ENCODE data around the gene MN1.

The MN1 gene

DNA sequence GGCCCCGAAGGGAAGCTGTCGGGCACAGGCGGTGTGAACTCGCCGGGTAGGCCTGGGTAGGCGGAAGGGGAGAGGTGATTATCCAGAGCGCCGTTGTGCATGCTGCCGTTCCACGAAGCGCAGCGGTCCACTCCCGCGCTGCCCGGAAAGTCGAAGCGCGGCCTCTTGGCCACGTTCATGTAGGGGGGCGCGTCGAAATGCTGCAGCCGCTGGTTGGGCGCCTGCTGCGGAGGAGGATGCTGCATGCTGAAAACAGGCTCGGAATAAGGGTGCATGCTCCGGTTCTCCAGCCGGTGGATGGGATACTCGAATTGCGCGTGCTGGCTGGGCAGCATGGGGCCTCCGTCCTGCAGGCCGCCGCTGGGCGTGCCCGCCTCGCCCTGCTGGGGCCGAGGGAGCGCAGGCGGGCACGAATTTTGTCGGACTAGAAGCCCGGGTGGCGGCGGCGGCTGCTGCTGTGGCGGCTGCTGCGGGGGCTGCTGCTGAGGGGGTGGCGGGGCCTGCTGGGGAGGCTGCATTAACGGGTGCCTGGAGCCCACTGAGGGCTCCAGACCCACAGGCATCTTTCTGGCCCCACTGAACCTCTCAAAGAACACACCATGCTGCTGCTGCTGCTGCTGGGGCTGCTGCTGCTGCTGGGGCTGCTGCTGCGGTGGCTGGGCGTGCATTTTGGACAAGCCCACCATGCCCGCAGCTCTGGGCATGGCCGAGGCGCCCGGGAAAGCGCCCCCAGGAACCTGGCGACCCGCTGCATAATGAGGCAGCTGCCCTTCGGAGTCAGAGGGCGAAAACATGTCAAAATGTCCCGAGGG lies 2.3 kb downstream of the MN1 start:
- DNase-seq (ENCODE audit: low spot score), result no peak

DNA sequence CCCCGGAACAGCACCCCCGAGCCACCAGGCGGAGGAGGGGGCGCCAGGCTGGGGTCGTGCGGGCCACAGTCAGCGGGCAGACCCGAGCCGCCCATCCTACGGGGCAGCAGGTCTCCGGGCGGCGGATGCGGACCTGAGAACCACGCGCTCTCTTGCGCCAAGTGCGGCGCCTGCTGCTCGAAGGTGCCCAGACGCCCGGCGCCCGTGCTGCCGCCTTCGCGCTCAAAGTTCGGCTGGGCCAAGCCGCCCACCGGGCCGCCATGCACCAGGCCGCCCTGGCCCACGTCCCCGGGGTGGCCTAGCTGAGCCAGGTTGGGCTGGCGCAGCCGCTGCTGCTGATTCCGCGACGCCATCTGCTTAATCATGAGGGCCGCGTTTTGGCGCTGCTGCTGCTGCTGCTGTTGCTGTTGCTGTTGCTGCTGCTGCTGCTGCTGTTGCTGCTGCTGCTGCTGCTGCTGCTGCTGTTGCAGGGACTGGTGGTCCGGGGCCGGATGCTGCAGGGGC lies 3.0 kb downstream of the MN1 start:
- no peak for DNase-seq (ENCODE audit: low spot score)

DNA sequence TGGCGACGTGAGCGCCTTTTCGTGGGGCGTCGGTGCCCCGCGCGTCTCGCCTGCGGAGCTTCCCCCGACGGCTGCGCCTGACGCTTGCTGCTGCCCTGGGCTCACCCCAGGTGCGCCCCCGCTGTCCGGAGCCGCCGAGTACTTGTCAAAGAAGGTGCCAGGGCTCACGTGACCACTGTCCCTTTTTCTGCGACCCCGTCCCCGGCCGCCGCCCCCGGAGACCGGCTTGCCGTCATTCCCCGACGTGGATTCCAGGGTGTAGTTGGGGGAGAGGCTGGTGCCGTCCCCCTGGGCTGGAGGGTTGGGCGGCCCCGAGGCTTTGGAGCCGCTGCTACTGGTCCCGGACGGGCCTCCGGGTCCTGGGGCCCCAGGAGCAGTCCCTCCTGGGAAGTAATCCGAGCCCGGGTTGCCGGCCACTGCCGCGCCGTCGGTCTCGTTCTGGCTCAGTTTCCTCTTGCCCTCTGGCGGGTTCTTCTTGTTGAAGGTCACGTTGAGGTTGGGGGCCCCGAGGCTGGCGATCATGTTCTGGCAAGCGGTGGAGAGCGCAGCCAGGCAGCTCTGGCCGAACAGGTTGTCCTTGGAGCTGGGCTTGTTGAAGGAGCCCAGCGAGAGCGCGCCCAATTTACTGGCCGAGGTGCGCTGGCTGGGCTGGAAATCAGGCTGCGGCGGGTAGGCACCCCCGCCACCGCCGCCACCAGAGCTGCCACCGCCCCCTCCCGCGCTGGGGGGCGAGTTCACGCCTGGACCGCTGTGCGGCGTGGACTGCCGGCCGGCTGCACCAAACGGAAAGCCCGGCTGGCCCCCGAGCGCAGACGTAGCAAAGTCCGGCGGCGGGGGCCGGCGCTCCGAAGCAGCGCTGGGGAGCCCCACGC lies 3.8 kb downstream of the MN1 start:
- no peak for DNase-seq (ENCODE audit: low spot score)

DNA sequence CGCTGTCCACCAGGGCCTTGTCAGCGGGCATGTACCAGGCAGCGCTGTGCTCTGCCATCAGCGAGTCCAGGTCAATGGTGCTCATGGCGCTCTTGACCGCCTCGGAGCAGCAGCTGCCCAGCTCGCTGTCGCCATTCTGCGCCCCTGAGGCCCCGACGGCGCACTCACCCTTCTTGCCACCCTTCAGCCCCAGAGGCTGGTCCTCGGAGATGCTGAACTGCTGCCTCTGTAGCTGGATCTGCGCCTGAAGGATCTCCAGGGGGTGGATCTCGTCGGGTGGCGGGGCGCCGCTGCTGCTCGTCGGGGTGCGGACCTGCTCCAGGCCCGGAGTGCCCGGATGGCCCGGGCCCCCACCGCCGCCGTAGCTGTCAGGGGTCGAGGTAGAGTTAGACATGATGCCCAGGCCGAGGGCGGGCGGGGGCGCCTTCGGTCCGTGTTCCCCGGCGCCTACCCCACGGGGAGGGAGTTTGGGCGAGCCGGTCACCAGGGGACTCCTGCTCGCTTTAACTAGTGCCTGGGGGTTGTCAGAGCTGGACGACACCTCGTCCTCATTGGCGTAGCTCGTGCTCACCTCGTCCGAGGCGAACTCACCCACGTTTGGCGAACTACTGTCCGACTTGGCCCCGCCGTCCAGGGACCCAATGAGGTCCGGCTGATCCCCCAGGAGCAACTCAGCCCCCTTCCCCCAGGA lies 4.6 kb downstream of the MN1 start:
- no peak for DNase-seq (ENCODE audit: low spot score)

DNA sequence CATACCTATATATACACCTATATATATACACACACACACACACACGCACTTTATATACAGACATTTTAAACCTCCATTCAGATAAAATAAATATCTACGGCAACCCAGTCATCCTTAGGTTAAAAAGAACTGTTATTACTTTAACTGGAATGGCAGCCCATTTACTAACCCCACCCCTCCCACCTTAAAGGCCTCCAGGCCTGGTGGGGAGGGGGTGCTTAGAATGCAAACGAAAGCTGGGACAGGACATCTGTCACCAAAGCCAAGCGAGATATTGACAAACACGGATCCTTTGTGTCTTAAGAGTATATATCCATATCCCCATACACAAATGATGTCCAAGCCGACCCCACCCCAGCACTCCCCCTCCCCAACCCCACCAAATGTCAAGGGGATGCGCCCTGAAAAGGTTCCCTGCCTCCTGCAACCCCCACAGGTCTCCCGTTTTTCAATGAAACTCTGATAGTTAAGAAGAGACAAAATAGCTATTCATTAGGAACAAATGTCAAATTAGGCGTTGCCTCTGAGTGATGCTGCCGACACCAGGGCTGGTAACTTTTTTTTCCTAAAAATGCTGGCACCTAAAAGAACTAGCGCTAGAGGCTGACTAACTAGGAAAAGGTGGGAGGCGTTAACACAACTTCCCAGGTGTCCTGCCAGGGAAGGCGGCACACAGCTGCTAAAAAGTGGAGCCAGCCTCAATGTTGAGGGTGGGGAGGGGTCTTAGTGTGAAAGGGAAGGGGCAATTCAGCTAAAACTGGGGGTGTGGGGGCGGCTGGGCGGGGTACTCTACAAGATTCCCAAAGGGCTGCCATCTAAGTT lies 5.6 kb downstream of the MN1 start:
- DNase-seq (ENCODE audit: low spot score), result no peak

DNA sequence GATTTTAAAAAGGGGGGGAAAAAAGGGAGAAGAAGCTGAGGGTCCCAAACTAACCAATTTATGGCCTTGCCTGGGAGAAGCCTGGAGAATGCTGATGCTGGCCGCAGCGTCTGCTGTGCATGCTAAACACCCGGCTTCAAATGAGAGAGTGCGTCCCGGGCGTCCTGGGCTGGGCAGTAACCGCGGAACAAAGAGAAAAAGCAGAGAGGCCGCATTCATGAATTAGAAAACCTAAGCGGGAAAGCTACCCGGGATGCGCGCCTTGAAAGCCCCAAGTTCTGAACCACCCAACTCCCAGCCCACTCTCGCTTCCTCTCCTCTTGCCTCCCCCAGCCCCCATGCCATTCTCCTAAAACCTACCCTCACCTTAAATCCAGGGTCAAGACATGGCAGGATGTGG lies 6.5 kb downstream of the MN1 start:
- no peak for DNase-seq (ENCODE audit: low spot score)

DNA sequence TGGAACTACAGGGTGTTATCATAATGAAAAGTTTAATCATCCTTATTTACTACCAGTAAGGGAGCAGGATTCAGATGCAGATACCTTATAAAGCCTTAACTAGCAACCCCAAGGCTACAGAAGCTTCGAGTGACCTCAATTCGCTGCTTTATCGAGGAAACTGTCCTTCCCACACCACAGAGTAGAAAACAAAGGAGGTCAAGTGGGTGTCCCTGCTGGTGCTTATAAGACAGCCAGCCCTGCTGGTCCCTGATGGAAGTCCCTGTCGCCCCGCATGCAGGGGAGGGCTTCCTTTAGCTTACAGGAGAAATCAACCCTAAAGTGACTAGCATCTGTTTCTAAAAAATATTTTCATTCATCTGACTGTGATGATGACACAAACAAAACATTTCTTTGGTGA lies 7.3 kb downstream of the MN1 start:
- DNase-seq (ENCODE audit: low spot score), result no peak

DNA sequence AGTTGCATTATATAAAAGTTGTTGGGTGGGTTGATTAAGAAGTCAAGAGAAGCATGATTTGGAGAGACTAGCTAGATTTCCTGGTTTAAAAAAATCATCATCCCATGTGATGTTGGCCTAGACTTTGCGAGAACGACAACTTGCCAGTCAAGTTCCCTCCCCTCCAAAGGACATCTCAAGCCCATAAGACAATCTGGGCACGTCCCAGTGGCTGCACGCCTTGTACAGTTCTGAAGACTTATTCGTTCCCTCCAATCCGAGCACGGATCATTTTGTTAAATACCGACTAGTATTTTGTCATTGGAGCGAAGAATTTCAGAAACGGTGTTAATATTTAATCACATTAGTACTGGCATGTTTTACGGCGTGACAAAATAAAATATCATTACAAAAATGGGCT lies 8.0 kb downstream of the MN1 start:
- DNase-seq (ENCODE audit: low spot score), result no peak

DNA sequence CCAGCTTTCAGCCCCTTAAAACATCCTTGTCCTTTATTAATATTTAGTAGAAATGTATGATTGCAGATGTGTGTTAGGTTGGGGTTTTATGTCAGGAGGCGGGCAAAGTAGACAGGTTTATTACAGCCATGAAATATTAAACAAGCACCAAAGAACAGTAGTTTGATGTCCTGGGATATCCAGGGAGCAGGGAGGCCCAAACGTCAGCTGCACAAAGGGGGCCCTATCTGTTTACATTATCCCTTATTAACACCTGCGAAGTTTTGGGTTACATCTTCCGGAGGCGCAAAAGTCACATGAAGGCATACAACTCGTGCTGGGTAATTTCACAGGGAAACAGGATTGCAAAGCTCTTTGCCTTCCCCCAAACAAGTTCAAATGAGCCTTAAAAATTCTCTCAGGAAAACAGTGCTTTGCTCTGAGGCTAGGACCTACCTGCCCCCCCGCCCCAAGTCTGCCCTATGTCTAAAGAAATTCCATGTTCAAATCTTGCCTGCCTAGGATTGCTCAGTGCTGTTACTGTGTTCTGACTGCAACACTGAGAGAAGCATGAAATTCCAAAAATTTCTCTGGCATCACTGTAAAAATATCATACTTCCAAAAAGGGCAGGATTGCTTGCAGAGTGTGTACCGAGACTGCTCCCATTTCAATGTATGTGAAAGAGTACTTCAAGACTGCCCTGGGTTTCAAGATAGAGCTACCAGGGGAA lies 8.9 kb downstream of the MN1 start:
- no peak for DNase-seq (ENCODE audit: low spot score)

DNA sequence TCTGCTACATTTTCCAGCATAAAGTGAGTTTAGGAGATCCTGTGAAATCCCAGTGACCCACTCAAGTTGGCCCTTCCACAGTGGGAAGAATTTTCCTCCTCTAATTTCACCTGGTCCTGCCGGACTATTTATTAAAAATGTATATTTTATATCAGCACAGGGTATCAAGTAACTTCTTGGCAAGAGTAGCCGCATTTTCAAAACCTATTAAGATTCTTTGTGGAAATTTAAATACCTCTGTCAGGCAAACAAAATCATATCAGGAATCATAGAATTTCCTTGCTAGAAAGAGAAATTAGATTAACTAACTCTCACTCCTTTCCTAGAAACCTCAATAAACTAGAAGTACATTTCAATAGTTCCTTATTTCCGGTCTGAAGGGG lies 9.7 kb downstream of the MN1 start:
- DNase-seq (ENCODE audit: low spot score), result no peak

DNA sequence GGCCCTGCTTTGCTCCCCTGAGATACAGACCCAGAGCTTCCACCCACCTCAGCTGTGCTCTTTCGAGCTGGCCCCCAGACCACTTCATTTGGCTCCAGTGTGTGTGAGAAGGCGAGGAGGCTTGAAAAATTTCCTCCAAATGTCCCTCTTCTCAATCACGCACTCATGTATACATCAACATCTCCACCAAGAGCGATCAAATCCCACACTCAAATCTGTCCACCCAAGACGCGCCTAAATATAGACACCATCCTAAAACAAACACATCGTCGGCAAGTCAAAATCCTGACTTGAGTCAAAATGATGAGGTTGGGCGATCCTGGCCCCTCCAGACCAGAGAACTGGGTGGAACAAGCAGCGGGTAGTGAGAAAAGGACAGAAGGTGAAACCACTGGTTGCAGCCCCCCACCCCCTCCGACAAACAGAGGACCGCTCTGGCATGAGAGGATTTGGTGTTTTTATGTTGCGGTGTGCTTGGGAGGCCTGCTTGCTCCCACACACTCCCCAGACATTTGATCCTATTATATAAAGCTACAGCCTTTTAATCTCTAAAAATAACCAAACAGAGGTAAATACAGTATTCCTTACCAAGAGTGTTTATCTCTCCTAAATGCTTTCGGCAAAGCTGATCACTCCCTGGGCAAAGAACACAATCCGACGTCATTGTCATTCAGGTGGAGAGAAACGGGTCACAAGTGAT lies 10.2 kb downstream of the MN1 start:
- DNase-seq (ENCODE audit: low spot score), result no peak

DNA sequence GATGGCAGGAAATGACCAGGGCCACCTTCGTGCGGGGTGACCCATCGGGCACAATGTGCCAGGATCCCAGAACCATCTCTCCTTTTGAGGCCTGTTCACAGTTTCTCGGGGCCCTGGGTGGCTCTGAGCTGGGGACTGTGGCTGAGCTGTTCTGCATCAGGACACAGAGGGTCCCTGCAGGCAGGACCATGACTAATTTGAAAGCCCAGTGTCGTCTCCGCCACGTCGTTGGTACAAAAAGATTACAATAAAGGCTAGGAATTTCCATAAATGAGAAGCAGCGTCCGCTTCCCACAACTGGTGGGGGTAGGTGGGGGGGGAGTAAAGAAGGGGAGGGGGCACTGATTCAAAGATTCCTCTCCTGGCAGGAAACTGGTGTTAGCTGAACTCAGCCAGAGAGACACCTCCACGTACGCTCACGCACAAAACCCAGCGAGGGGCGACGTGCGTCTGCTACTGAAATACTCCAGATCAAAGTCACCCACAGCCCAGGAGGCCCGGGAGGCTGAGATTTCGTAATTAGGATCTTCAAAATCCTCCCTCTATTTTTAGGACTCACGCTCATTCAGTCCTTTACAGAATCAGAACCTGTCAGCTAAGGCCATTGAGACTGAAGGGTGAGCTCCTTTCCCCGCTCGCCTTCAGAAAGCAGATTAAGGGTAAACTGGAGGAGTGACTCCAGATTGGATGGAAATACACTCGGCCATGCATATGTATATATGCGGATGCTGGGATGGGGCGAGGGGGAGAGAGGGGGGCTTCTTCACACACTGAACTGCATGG lies 11.0 kb downstream of the MN1 start:
- DNase-seq (ENCODE audit: low spot score), result no peak

DNA sequence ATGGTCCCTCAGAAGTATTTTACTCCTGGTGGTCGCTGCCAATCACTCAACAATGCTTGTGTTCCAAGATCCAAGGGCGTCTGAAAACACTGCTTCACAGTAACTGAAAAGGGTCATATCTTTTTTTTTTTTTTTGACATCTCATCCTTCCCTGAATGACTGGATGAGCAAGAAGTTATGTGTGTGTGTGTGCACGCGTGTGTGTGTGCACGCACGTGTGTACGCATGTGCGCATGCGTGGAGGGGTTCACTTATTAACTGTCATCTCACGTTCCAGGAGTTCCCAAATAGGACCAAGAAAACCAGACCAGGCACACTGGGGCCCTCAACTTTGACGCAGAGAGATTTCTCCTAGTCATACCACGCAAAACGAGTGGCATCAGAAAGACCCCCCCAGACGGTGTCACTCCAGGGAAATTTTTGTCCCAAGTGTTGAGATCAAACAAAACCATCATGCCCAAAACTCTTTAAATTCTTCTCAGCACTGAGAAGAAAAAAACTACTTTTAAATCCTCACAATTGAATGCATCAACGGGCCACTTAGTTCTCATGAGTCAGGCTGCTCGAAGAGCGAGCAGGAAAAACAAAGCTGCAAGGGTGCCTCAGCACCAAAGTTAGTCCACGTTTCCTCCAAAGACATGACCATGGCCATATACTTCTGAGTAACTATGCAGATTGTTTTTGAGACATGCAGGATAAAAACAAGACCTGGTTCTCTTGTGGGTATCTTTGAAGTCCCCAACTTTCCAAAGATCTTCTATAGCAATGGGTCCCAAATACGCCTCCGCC lies 12.9 kb downstream of the MN1 start:
- no peak for DNase-seq (ENCODE audit: low spot score)

DNA sequence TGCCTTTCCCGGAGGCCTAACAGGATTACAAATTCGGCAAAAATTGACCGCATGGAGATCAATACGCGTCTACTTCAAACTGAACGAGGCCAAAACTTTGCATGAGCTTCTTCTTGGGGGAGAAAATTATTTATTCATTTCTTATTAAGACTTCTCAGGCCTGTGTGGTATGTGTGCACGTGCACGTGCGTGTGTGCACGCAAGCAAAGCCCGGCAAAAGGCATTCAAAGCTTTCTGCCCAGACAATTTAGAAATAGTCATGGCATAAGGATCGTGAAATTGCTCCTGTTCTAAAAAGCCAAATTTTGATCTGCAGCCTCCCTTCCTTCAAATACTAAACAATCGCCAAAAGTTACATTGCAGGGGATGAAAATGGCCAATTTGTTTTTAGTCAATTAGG lies 14.6 kb downstream of the MN1 start:
- no peak for DNase-seq (ENCODE audit: low spot score)

DNA sequence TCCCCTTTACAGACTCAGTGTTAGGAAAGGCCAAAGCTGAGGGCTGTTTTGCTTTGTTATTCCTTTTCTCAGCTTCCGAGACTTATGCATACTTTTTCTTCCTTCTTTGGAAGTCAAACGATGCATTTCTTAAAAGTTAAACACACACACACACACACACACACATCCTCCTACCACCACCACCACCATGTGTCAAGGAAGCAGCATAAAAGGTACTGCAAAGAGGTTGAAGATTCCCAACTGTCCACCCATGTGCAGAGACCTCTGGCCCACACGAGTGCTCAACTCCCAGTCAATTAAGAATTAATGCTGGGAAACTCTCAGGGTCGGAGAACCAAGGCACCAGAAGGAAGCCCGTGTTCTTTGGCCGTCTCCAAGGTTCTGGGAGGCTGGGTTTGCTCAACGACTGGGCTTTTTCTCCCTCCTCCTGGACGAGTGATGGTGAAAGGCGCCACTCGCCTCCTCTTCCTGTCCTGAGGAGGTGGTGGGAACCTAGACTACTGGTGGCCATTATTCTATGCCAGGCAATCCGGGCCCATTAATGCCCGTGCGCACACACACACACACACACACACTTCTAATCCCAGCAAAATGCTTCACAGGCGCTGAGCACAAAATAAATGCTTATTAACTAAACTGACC lies 15.1 kb downstream of the MN1 start:
- DNase-seq (ENCODE audit: low spot score), result no peak

DNA sequence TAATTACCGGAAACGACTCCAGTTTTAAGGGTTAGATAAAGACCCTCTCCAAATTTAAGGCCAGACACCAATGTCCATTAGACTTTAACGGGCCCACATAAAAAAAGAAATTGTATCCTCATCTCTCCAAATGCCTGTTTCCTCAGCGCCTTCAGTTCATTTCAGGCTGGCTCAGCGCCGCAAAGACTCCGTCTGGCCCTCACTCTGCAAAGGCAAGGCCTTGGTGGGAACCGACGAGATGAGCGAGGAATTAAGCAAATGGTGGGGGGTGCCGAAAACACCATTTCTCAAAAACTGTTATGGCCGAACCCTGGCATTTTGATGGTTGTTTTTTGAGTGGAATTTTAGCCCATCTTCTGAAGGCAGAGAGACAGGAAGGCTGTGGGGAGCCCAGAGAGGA lies 15.7 kb downstream of the MN1 start:
- DNase-seq (ENCODE audit: low spot score), result no peak

DNA sequence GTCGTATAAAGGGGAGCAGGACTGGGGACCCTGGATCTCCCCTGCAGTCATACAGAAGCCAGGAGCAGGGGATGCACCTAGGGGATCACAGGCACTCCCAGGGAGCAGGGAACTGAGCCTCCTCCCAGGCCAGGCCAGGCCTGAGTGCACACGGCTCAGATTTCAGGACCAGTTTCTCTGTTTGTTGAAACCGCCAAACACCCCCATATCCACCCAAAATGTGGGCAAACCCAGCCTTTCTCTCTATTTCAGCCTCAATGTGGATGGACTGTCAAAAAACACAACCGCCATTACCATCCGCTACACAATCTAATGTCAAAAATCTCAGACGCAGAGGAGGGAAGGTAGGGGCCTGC lies 17.5 kb downstream of the MN1 start:
- DNase-seq (ENCODE audit: low spot score), result no peak

DNA sequence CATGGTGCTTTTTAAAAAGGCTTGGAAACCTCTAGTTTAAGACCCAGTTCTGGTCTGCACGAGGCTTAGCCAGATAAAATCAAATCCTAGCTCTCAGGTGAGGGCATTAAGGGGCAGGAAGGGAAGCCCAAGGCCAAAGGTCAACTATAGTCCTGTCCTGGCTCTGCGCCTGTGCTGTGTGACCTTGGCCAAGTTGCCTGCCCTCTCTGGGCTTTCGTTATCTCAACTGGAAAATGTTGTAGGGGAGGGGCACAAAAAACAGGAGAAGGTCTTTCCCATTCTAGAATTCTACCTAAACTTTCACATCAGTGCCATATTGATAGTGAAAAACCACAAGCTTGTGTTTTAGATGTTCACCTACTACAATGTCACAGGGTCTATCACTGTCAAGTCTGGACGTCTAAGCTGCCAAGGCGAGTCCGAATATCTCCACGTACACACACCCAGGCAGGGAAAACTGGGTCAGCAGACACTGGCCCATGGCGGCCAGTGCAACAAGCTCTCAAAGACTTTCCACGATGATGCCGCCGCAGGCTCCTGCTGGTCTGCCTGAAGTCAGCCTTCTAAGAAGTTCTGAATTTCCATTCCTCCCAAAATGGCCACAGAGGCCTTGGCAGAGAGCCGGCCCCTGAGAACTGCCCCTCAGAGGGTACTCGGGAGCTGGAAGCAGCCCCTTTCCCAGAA lies 18.0 kb downstream of the MN1 start:
- no peak for DNase-seq (ENCODE audit: low spot score)

All from AG20443 (cell line).